GM12878 (cell line): ENCODE results near the gene NCAM1. TPM values are rescaled to one million over a fixed set of nuclear protein-coding genes. Genes with fewer than 3 reads are reported as not detected.

Experiments
- polyA plus RNA-seq, 11 experiments: library from polyadenylated mRNA; depleted of rRNA in 4 of 11; unstranded in 6 of 11; stranded (reverse) in 5 of 11; fragments of >200 nt; fragmentation: Nextera tagmentation in 4 of 11; fragmentation: Illumina TruSeq in 1 of 11; extraction: Ambion mirVana in 4 of 11; extraction: Trizol in 1 of 11; gene quantifications; 1 replicate in 1 of 11; 2 replicates in 10 of 11; pipeline versions ENCODE4 v1.2.1 to v1.2.3, GENCODE V29; 2011 to 2016; ENCODE audit warnings: inconsistent platforms in 2 of 11, missing spikeins in 2 of 11, low read depth in 1 of 11
- small RNA-seq: library from RNA; depleted of rRNA; stranded (forward); fragments of <200 nt; gene quantifications from one replicate; pipeline ENCODE3, GENCODE V24; 2014
- total RNA-seq, 4 experiments: library from RNA; depleted of rRNA in 3 of 4; stranded (reverse); fragments of >200 nt in 3 of 4; fragmentation: Illumina TruSeq in 1 of 4; extraction: Trizol in 1 of 4; gene quantifications; 2 replicates each; pipeline versions ENCODE4 v1.2.1 to v1.2.3, GENCODE V29; 2013 to 2021

NCAM1 gene
- total and polyA plus RNA-seq, 10 of the 15 experiments (the other 5 are each of a cell fraction or from before 2014, with no cell fraction given) = 0.10 to 0.23 (median 0.11) TPM; not detected in 7

Small RNA genes within 50 kb of the gene (small RNA-seq; reads per million reads assigned to genes)
- not detected for gene RNU7-187P
